HCT116 (cell line): Measurements from ENCODE around the gene IFNL2. TPM values are rescaled to one million over a fixed set of nuclear protein-coding genes. Genes with fewer than 3 reads are reported as not detected.

Experiments used
- ATAC-seq: fragments of 200-7000 bp; cut with Tn5 transposase; 2 replicates; pipeline ENCODE4 v1.9.1; 2020; ENCODE audit warnings: mild to moderate bottlenecking, moderate library complexity
- BruUV-seq: library from RNA; stranded (reverse); fragments of 400-500 nt; replicated peaks from 2 replicates; lab custom pipeline; 2021; lab: Mats Ljungman, UMichigan
- CTCF ChIA-PET: fragments of 300-600 bp; sonication (Branson Sonifier 250); formaldehyde crosslinking; loops from one replicate; lab custom pipeline; 2021; ENCODE audit warnings: antibody characterized with exemption; lab: Charles Lee
- POLR2A ChIA-PET: fragments of 300-600, 350-600 bp; sonication (Branson Sonifier 250); formaldehyde crosslinking; loops from one replicate; lab custom pipeline; 2021; ENCODE audit warnings: antibody characterized with exemption; lab: Charles Lee
- RAD21 ChIA-PET, 2 experiments: fragments of 300-600 bp; sonication (Branson Sonifier 250); formaldehyde crosslinking; loops; one replicate each; lab custom pipeline; 2023; ENCODE audit warnings: low total read pairs in 2 of 2; ENCODE audit not compliant: uncharacterized antibody in 2 of 2, unreplicated experiment in 2 of 2, low non-redundant PET in 1 of 2; lab: Charles Lee
- DNase-seq: peaks from one replicate; pipeline ENCODE4 v3.0.0-alpha.2; 2010; ENCODE audit warnings: low read depth, low spot score
- H2AFZ ChIP-seq: fragments of 200-600 bp; shearing (Covaris generic), sonication (generic); 2 replicates; pipeline ENCODE4 v1.6.1; 2017; ENCODE audit warnings: low read depth, mixed run types, mixed read lengths, antibody characterized with exemption, low read length; ENCODE audit not compliant: poor library complexity, severe bottlenecking
- H3K27ac ChIP-seq: 2 replicates; pipeline ENCODE4 v1.5.1; 2012; ENCODE audit warnings: low read depth, low read length
- H3K27me3 ChIP-seq: fragments of 200-600 bp; sonication (generic); 2 replicates; pipeline ENCODE4 v1.6.1; 2016; ENCODE audit warnings: mixed run types, low read length, mixed read lengths; ENCODE audit not compliant: insufficient read depth
- H3K36me3 ChIP-seq, 2 experiments: fragments of 200-500 bp in 1 of 2; fragments of 200-600 bp in 1 of 2; sonication (Bioruptor generic) in 1 of 2; sonication (generic) in 1 of 2; 2 replicates each; pipeline versions ENCODE4 v1.5.1 to v1.6.1; 2014 to 2016; ENCODE audit warnings: low read length in 2 of 2, inconsistent platforms in 1 of 2, mixed read lengths in 1 of 2, mixed run types in 1 of 2; ENCODE audit not compliant: insufficient read depth in 2 of 2, control insufficient read depth in 1 of 2
- H3K4me1 ChIP-seq, 2 experiments: fragments of 200-600 bp in 1 of 2; sonication (generic) in 1 of 2; 2 replicates each; pipeline versions ENCODE4 v1.5.1 to v1.6.1; 2012 to 2017; ENCODE audit warnings: low read length in 2 of 2, inconsistent platforms in 1 of 2, mild to moderate bottlenecking in 1 of 2, mixed read lengths in 1 of 2, mixed run types in 1 of 2, moderate library complexity in 1 of 2; ENCODE audit not compliant: insufficient read depth in 2 of 2, control insufficient read depth in 1 of 2
- H3K4me2 ChIP-seq: fragments of 200-600 bp; sonication (generic); 2 replicates; pipeline ENCODE4 v1.6.1; 2017; ENCODE audit warnings: mixed run types, low read length, mixed read lengths
- H3K4me3 ChIP-seq, 2 experiments: fragments of 200-600 bp in 1 of 2; sonication (generic) in 1 of 2; replicated peaks in 1 of 2; 2 replicates each; pipeline ENCODE4 v1.5.1; 2011 to 2016; ENCODE audit warnings: low read length in 2 of 2, control low read depth in 1 of 2, low read depth in 1 of 2, mild to moderate bottlenecking in 1 of 2, mixed read lengths in 1 of 2, mixed run types in 1 of 2
- H3K79me2 ChIP-seq: fragments of 200-600 bp; sonication (generic); 2 replicates; pipeline ENCODE4 v1.6.1; 2017; ENCODE audit warnings: mild to moderate bottlenecking, mixed run types, low read length, moderate library complexity, mixed read lengths; ENCODE audit not compliant: insufficient read depth
- H3K9ac ChIP-seq: fragments of 200-600 bp; sonication (generic); 2 replicates; pipeline ENCODE4 v1.6.1; 2016; ENCODE audit warnings: low read length, mixed read lengths
- H3K9me2 ChIP-seq: fragments of 200-600 bp; sonication (generic), shearing (Covaris generic); 2 replicates; pipeline ENCODE4 v1.6.1; 2017; ENCODE audit warnings: mixed run types, mild to moderate bottlenecking, moderate library complexity; ENCODE audit not compliant: insufficient read depth
- H3K9me3 ChIP-seq, 2 experiments: fragments of 200-500 bp in 1 of 2; fragments of 200-600 bp in 1 of 2; sonication (Bioruptor generic) in 1 of 2; sonication (generic) in 1 of 2; 2 replicates each; pipeline ENCODE4 v1.6.1; 2014 to 2017; ENCODE audit warnings: low read length in 2 of 2, mixed read lengths in 2 of 2, inconsistent platforms in 1 of 2, low read depth in 1 of 2, mild to moderate bottlenecking in 1 of 2, mixed run types in 1 of 2, moderate library complexity in 1 of 2; ENCODE audit not compliant: control insufficient read depth in 1 of 2, insufficient read depth in 1 of 2
- H4K20me1 ChIP-seq: fragments of 200-600 bp; sonication (generic), shearing (Covaris generic); 2 replicates; pipeline ENCODE4 v1.6.1; 2017; ENCODE audit warnings: mixed run types, mild to moderate bottlenecking, moderate library complexity; ENCODE audit not compliant: insufficient read depth
- CTCF ChIP-seq, 3 experiments: fragments of 200-600 bp in 1 of 3; sonication (generic) in 1 of 3; IDR thresholded peaks in 2 of 3; conservative IDR thresholded peaks in 1 of 3; 2 replicates each; pipeline ENCODE4 v1.5.1; 2012 to 2017; ENCODE audit warnings: low read depth in 2 of 3, low read length in 2 of 3, antibody characterized with exemption in 1 of 3, borderline replicate concordance in 1 of 3, control low read depth in 1 of 3, mild to moderate bottlenecking in 1 of 3, mixed read lengths in 1 of 3, mixed run types in 1 of 3, moderate library complexity in 1 of 3; ENCODE audit not compliant: insufficient read depth in 1 of 3
- ELF1 ChIP-seq: IDR thresholded peaks from 2 replicates; pipeline ENCODE4 v1.6.1; 2012; ENCODE audit warnings: low read depth, borderline replicate concordance
- EZH2phosphoT487 ChIP-seq: fragments of 200-600 bp; IDR thresholded peaks from 2 replicates; pipeline ENCODE4 v1.6.1; 2018; ENCODE audit warnings: antibody characterized with exemption, borderline replicate concordance
- JUND ChIP-seq: IDR thresholded peaks from 2 replicates; pipeline ENCODE4 v1.6.1; 2012
- POLR2A ChIP-seq: IDR thresholded peaks from 2 replicates; pipeline ENCODE4 v1.7.0; 2011; ENCODE audit warnings: borderline replicate concordance; ENCODE audit not compliant: insufficient read depth, insufficient read length; ENCODE audit errors: extremely low read depth
- POLR2AphosphoS5 ChIP-seq: IDR thresholded peaks from 2 replicates; pipeline ENCODE4 v1.6.1; 2011; ENCODE audit warnings: mild to moderate bottlenecking, low read depth, low read length, moderate library complexity
- SIN3A ChIP-seq: IDR thresholded peaks from 2 replicates; pipeline ENCODE4 v1.6.1; 2012; ENCODE audit warnings: low read depth
- SRF ChIP-seq: IDR thresholded peaks from 2 replicates; pipeline ENCODE4 v1.6.1; 2012; ENCODE audit warnings: low read depth
- TCF7L2 ChIP-seq: IDR thresholded peaks from 2 replicates; pipeline ENCODE4 v1.7.0; 2011; ENCODE audit warnings: borderline replicate concordance, inconsistent platforms; ENCODE audit not compliant: insufficient read depth, insufficient read length; ENCODE audit errors: extremely low read depth
- intact Hi-C: fragments of 100-400 bp; cut with micrococcal nuclease; formaldehyde crosslinking; loops from 2 replicates; pipeline ENCODE4 v1.10.0; 2022
- total RNA-seq: library from RNA; stranded (reverse); gene quantifications from one replicate; pipeline ENCODE4 v1.2.1, GENCODE V29; 2021; ENCODE audit not compliant: unreplicated experiment
- TF ChIP-seq, protein P1 (sequence below): IDR thresholded peaks from 2 replicates; pipeline ENCODE4 v1.6.1; 2012
- TF ChIP-seq, protein P2 (sequence below): IDR thresholded peaks from 2 replicates; pipeline ENCODE4 v1.6.1; 2012; ENCODE audit warnings: low read depth
- TF ChIP-seq, protein P3 (sequence below): IDR thresholded peaks from 2 replicates; pipeline ENCODE4 v1.6.1; 2012

IFNL2 gene
- total RNA-seq, 1 experiment from 2014 or later = not detected

GRCh38 chr19:39247701-39248664 lies 20.2 kb upstream of the IFNL2 start:
- intact Hi-C loops = no loop called here
- no peak for ATAC-seq
- DNase-seq = no peak
- H3K9me2 ChIP-seq = no peaks in the 10 kb centered on the region
- no peak for TF ChIP-seq EZH2phosphoT487
- TF ChIP-seq, protein P1, sequence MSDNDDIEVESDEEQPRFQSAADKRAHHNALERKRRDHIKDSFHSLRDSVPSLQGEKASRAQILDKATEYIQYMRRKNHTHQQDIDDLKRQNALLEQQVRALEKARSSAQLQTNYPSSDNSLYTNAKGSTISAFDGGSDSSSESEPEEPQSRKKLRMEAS = no peak
- TF ChIP-seq, protein P2, sequence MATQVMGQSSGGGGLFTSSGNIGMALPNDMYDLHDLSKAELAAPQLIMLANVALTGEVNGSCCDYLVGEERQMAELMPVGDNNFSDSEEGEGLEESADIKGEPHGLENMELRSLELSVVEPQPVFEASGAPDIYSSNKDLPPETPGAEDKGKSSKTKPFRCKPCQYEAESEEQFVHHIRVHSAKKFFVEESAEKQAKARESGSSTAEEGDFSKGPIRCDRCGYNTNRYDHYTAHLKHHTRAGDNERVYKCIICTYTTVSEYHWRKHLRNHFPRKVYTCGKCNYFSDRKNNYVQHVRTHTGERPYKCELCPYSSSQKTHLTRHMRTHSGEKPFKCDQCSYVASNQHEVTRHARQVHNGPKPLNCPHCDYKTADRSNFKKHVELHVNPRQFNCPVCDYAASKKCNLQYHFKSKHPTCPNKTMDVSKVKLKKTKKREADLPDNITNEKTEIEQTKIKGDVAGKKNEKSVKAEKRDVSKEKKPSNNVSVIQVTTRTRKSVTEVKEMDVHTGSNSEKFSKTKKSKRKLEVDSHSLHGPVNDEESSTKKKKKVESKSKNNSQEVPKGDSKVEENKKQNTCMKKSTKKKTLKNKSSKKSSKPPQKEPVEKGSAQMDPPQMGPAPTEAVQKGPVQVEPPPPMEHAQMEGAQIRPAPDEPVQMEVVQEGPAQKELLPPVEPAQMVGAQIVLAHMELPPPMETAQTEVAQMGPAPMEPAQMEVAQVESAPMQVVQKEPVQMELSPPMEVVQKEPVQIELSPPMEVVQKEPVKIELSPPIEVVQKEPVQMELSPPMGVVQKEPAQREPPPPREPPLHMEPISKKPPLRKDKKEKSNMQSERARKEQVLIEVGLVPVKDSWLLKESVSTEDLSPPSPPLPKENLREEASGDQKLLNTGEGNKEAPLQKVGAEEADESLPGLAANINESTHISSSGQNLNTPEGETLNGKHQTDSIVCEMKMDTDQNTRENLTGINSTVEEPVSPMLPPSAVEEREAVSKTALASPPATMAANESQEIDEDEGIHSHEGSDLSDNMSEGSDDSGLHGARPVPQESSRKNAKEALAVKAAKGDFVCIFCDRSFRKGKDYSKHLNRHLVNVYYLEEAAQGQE = no peak
- no peak for TF ChIP-seq ELF1
- no peak for TF ChIP-seq SIN3A
- TF ChIP-seq CTCF (IDR thresholded peaks at IDR 0.05 in 2 of 3, conservative IDR thresholded peaks at IDR 0.05 in 1 of 3; ENCODE audit: borderline replicate concordance in 1 of 3, insufficient read depth in 1 of 3, low read depth in 2 of 3, low read length in 2 of 3) = no peak
- TF ChIP-seq POLR2AphosphoS5 = no peak
- TF ChIP-seq SRF = no peak
- TF ChIP-seq TCF7L2 = no peak
- no peak for TF ChIP-seq JUND
- TF ChIP-seq, protein P3, sequence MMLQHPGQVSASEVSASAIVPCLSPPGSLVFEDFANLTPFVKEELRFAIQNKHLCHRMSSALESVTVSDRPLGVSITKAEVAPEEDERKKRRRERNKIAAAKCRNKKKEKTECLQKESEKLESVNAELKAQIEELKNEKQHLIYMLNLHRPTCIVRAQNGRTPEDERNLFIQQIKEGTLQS = no peak
- TF ChIP-seq POLR2A = no peak
- no peaks in the 10 kb centered on the region for H3K9me3 ChIP-seq
- no peaks in the 10 kb centered on the region for H3K36me3 ChIP-seq
- H3K79me2 ChIP-seq = no peaks in the 10 kb centered on the region
- no peaks in the 10 kb centered on the region for H3K27me3 ChIP-seq
- ChIA-PET CTCF (no interaction called here), RAD21 (no interaction called here), POLR2A (no interaction called here)
- no peaks in the 10 kb centered on the region for H3K4me1 ChIP-seq
- no TSS peak for BruUV-seq
- no peak overlapping the region for H3K27ac ChIP-seq
- H3K4me2 ChIP-seq = no peak overlapping the region
- no peaks in the 10 kb centered on the region for H4K20me1 ChIP-seq
- no peak overlapping the region for H3K4me3 ChIP-seq
- H2AFZ ChIP-seq = no peak overlapping the region
- no peak overlapping the region for H3K9ac ChIP-seq
